GM12878 (cell line): ENCODE results near the gene MSL2. TPM values are rescaled to one million over a fixed set of nuclear protein-coding genes. Genes with fewer than 3 reads are reported as not detected.

Source experiments
- ASH2L ChIP-seq: fragments of 300-600, 200-600 bp; sonication (generic); IDR thresholded peaks from 2 replicates; pipeline ENCODE4 v1.6.1; 2017; ENCODE audit warnings: low read depth, mild to moderate bottlenecking, borderline replicate concordance
- CBX5 ChIP-seq: sonication (generic); IDR thresholded peaks from 2 replicates; pipeline ENCODE4 v1.6.1; 2016; ENCODE audit warnings: low read depth, moderate library complexity, mild to moderate bottlenecking, inconsistent platforms
- E2F4 ChIP-seq: IDR thresholded peaks from 2 replicates; pipeline ENCODE4 v1.6.1; 2012; ENCODE audit warnings: low read depth, low read length, improper control_type of control experiment
- E2F8 ChIP-seq: fragments of 450-650 bp; IDR thresholded peaks from 2 replicates; pipeline ENCODE4 v1.6.1; 2018; ENCODE audit warnings: mild to moderate bottlenecking, low read depth, moderate library complexity; ENCODE audit not compliant: partially characterized antibody
- EED ChIP-seq: sonication (generic); IDR thresholded peaks from 2 replicates; pipeline ENCODE4 v1.6.1; 2016; ENCODE audit warnings: antibody characterized with exemption, low read depth
- GABPA ChIP-seq: IDR thresholded peaks from 2 replicates; pipeline ENCODE4 v1.6.1; 2014; ENCODE audit warnings: antibody characterized with exemption, low read depth, mild to moderate bottlenecking, inconsistent platforms
- MXI1 ChIP-seq: fragments of 150-350 bp; IDR thresholded peaks from 2 replicates; pipeline ENCODE4 v1.6.1; 2011; ENCODE audit warnings: low read depth, mild to moderate bottlenecking, inconsistent platforms, low read length, improper control_type of control experiment
- NFYB ChIP-seq: IDR thresholded peaks from 2 replicates; pipeline ENCODE4 v1.6.1; 2011; ENCODE audit warnings: low read depth, mild to moderate bottlenecking, low read length, improper control_type of control experiment, moderate library complexity; ENCODE audit not compliant: insufficient read depth
- NR2C1 ChIP-seq: fragments of 450-650 bp; IDR thresholded peaks from 2 replicates; pipeline ENCODE4 v1.6.1; 2017; ENCODE audit warnings: antibody characterized with exemption, mild to moderate bottlenecking, moderate library complexity
- POLR2AphosphoS5 ChIP-seq: IDR thresholded peaks from 2 replicates; pipeline ENCODE4 v1.6.1; 2011; ENCODE audit warnings: mild to moderate bottlenecking, low read length, inconsistent platforms
- RCOR1 ChIP-seq: conservative IDR thresholded peaks from 2 replicates; pipeline ENCODE4 v1.6.1; 2012; ENCODE audit warnings: low read depth, low read length, improper control_type of control experiment
- SIX5 ChIP-seq: IDR thresholded peaks from 2 replicates; pipeline ENCODE4 v1.6.1; 2011; ENCODE audit warnings: mild to moderate bottlenecking, low read depth, low read length, moderate library complexity; ENCODE audit not compliant: severe bottlenecking
- SMAD5 ChIP-seq: IDR thresholded peaks from 2 replicates; pipeline ENCODE4 v1.6.1; 2016; ENCODE audit warnings: antibody characterized with exemption, low read depth
- USF1 ChIP-seq: IDR thresholded peaks from 2 replicates; pipeline ENCODE4 v1.6.1; 2011; ENCODE audit warnings: borderline replicate concordance, low read depth, mild to moderate bottlenecking, moderate library complexity, mixed read lengths, low read length; ENCODE audit not compliant: insufficient read depth; ENCODE audit errors: extremely low read length
- USF2 ChIP-seq: IDR thresholded peaks from 2 replicates; pipeline ENCODE4 v1.6.1; 2011; ENCODE audit warnings: low read depth, low read length, improper control_type of control experiment, borderline replicate concordance
- ZBTB40 ChIP-seq: fragments of 450-650 bp; IDR thresholded peaks from 2 replicates; pipeline ENCODE4 v1.6.1; 2016; ENCODE audit warnings: mild to moderate bottlenecking, moderate library complexity, borderline replicate concordance
- ZNF274 ChIP-seq: IDR thresholded peaks from one replicate; pipeline ENCODE4 v1.8.0; 2011; ENCODE audit not compliant: insufficient read length, insufficient read depth
- ZNF622 ChIP-seq: fragments of 450-650 bp; IDR thresholded peaks from 2 replicates; pipeline ENCODE4 v1.6.1; 2017; ENCODE audit warnings: mild to moderate bottlenecking, inconsistent platforms
- ZSCAN29 ChIP-seq: fragments of 450-650 bp; IDR thresholded peaks from 2 replicates; pipeline ENCODE4 v1.6.1; 2017; ENCODE audit warnings: mild to moderate bottlenecking, moderate library complexity
- polyA plus RNA-seq, 11 experiments: library from polyadenylated mRNA; depleted of rRNA in 4 of 11; unstranded in 6 of 11; stranded (reverse) in 5 of 11; fragments of >200 nt; fragmentation: Nextera tagmentation in 4 of 11; fragmentation: Illumina TruSeq in 1 of 11; extraction: Ambion mirVana in 4 of 11; extraction: Trizol in 1 of 11; gene quantifications; 1 replicate in 1 of 11; 2 replicates in 10 of 11; pipeline versions ENCODE4 v1.2.1 to v1.2.3, GENCODE V29; 2011 to 2016; ENCODE audit warnings: inconsistent platforms in 2 of 11, missing spikeins in 2 of 11, low read depth in 1 of 11
- total RNA-seq, 4 experiments: library from RNA; depleted of rRNA in 3 of 4; stranded (reverse); fragments of >200 nt in 3 of 4; fragmentation: Illumina TruSeq in 1 of 4; extraction: Trizol in 1 of 4; gene quantifications; 2 replicates each; pipeline versions ENCODE4 v1.2.1 to v1.2.3, GENCODE V29; 2013 to 2021

The MSL2 gene
- total and polyA plus RNA-seq, 10 of the 15 experiments (the other 5 are each of a cell fraction or from before 2014, with no cell fraction given), result 3.5 to 31.7 (median 10.5) TPM

- TF ChIP-seq E2F8, result no peak
- no peak; the same call in 1 of the 2 replicates for TF ChIP-seq E2F4
- TF ChIP-seq NR2C1, result peak; percentile 23; the same call in 1 of the 2 replicates
- no peak; the same call in 1 of the 2 replicates for TF ChIP-seq EED
- no peak for TF ChIP-seq ZSCAN29
- TF ChIP-seq GABPA, result no peak
- peak; percentile 84 for TF ChIP-seq POLR2AphosphoS5
- TF ChIP-seq RCOR1, result 0 out of 2 replicates have a peak, but pooled peaks have one; percentile 14
- TF ChIP-seq CBX5, result 0 out of 2 replicates have a peak, but pooled peaks have one; percentile 18
- no peak for TF ChIP-seq ZNF622
- peak; percentile 21 for TF ChIP-seq USF1
- TF ChIP-seq NFYB, result no peak
- peak; percentile 88 for TF ChIP-seq MXI1
- TF ChIP-seq ZNF274, result no peak
- 0 out of 2 replicates have a peak, but pooled peaks have one; percentile 78 for TF ChIP-seq ASH2L
- peak; percentile 55; the same call in 1 of the 2 replicates for TF ChIP-seq SMAD5
- TF ChIP-seq SIX5, result no peak
- peak; percentile 46; the same call in 1 of the 2 replicates for TF ChIP-seq ZBTB40
- peak; percentile 12; the same call in 1 of the 2 replicates for TF ChIP-seq USF2
Observed at GRCh38 chr3:136196401-136197158, 445 bp upstream of the MSL2 start (continued).
